Stimulated activated CD4-positive, alpha-beta T cell treated with anti-CD3 and anti-CD28 coated beads, Interleukin-4, amount 100 ng/mL, for 4 hours (primary cell): ENCODE results near the gene PIBF1.
"Not testable (repeated sequence)": the region's sequence is repeated elsewhere in the genome, so short reads cannot be mapped to it uniquely, and the experiment has no call there.

ENCODE experiments used
- DNase-seq, 2 experiments: peaks; one replicate each; pipeline ENCODE4 v3.0.0-alpha.2; 2020

Gene PIBF1

DNA sequence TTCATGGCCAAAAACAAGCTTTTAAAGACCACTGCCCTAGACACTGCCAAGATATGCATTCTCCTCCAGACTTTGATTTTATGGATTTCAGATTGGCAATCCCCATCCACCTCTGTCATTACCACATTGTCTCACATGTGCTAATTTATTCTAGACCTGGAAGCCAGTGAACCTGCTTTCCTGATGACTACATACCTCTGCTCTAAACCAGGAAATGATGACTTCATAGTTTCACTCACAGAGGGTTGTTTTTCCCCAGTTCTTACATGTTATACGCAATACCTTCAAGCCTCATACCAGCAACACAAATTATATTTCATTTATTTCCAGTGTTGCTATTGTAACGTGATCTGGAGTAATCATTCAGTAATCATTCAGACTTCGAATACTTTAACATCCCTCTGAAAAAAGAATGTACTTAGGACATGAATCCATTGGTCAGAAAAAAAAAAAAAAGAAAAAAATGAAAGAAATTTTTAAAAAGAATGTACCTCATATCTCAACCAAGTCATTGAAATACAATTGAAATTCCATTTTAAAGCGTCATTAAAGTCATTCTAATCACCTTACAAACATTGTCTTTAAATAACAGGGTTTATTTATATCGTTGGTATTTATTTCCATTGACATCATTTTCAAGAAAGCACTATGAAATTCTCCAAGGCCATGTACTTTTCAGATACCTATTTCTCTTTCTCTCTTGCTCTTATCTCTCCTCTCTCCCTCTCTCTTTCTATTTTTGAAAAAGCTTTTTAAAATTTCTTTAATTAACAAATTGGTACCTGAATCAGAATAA lies 243.5 kb downstream of the PIBF1 start:
- no peak for DNase-seq

DNA sequence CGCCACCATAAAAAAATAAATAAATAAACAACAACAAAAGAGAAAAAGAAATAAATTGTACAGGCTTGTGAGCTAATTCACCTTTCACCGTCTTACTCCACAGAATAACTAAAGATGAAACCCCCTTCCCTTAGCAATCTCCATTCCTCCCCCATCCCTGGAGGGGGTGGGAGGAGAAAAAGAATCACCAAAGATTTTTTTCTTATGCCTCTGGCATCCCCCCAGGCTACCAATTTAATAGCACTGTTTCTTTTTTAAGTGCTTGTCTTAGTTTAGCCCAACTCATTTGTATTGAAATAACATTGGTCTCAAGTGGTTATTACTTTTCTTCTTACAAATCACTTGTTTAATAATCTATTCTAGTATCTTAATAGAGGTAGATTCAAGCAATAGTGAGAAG lies 253.0 kb downstream of the PIBF1 start:
- DNase-seq, result no peak

DNA sequence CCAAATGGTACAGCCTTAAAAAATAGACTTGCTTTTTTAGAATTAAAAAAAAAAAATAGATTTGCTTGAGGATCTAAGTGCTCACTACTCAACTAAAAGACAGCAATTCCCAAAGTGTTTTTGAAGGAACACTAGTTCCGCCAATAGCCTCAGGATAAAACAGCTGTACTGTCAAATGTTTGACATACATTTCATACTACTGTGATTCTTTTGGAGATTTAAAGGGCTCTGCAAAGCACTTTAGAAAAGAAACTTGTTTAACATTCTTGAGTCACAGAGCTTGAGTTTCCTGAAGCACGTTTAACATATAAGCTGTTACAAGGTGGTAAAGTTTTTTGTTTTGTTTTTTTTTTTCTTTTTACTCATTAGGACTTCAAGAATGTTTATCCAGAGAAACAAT lies 253.7 kb downstream of the PIBF1 start:
- DNase-seq, result no peak

DNA sequence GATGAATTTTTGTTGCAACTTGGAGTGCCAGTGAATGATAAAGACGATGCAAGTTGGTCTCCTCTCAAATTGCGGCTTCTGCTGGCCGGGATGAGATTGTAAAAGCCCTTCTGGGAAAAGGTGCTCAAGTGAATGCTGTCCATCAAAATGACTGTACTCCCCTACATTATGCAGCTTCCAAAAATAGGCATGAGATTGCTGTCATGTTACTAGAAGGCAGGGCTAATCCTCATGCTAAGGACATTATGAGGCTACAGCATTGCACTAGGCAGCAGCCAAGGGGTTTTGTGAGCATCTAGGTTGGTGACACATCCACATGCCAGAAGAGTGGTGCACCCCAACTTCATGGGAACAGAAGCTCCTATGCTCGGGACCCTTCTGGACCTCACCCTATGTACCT lies 254.6 kb downstream of the PIBF1 start:
- no peak for DNase-seq

DNA sequence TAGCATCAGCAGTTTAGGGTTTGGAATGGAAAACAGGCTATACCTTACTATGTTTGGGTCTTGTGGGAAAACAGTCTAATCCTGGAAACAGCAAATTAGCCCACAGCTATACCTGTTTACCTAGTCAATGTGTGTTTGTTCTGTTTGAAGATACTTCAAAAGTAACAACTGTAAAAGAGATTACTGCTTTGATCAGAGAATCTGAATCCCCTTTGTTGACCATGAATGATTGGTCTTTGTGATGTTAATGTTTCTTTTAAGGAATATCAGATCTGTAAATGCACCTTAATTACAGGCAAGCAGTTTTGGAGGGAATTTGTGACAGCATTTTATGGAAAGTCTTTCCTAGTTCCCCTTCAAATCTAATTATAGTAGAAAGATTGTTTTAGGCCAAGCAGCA lies 256.1 kb downstream of the PIBF1 start:
- no peak for DNase-seq

DNA sequence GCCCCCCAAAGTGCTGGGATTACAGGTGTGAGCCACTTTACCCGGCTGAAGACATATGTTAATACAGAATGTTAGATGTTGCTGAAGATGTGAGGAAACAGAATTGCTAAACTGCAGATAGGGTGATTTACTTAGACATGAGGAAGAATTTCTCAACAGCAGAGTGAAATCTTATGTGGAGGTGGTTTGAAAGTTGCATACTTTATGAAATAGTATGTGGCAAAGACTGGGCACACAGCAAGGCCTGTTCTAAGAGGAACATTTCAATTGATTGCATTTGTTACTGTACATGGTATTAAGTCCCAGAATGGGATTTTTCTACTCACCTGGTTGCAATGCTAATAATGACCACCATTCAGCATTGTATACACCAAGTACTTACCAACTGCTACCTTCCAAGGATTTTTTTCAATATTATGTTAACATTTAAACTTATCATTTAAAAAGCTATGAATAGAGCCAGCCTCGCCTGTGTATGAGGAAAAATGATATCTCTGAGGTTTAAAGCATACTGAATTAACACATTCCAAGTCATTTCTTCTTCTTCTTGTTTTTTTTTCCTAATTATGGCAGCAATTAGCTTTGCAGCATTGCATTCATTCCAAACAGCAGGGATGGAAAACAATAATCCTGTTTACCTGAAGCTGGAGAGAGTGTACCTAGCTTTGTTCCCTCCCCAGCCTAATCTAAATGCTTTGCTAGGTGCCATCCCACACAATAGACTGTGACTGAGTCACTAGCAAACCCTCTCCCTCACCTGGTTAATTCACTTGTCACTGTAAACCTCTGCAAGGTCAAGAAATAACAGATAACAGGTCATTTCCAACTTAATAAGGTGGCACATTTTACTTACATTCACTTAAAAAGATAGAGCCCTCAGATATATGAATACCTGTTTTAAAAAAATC lies 257.5 kb downstream of the PIBF1 start:
- no peak for DNase-seq

DNA sequence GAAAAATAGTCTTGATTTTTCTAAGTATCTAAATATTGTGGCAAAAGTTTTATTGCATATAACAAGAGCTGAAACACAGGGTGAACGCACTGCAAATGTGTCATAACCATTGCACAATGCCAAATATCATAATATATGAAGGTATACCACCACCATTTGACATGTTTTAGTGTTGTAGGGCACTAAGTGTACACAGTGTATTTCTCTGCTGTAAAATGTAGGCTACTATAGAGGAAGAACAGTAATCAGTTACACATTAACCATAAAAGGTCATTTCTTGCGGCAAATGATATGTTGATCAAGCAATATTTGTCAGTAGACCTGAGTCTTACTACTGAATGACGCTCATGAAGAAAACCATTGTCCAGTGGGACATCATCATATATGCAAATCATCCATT lies 258.6 kb downstream of the PIBF1 start:
- no peak for DNase-seq

DNA sequence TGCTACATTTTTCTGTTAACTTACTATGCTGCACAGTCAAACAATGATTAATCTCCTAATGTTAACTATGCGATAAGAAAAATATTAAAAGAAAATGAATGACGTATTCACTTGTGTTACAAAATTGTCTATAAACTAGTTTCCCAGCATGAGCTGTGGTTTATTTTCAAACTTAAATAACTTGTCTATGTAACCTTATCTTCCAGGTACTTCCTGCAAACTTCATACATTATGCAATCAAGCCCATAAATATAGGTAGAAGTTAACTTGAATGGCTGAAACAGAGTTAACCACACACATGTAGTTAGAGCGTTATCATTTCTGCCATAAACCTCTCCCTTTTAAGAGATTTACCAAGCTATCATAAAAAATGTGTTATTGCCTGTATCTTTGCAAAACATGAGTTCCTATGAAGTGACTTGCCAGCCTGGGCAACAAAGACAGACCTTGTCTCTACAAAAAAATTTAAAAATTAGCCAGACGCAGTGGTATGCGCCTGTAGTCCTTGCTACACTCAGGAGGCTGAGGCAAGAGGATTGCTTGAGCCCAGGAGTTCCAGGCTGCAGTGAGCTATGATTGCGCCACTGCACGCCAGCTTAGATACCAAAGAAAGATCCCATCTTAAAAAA lies 259.1 kb downstream of the PIBF1 start:
- DNase-seq, result no peak

DNA sequence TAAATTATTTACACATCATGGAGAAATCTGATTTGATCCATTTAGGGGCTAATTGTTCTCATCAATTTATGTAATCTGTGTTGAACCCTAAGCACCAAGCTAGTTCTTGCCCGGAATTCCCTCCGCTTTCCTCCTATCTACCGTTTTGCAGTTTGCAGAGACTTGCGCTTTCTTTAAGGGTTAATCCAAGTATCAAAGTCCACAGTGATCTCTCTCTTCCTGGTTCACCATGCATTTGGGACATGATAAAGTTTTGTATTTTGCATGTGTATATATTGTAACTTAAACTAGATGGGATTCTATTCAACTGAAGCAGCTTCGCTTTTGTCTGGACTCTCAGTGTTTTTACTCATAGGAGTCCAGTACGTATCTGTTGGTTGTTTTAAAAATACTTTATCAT lies 263.1 kb downstream of the PIBF1 start:
- no peak for DNase-seq

DNA sequence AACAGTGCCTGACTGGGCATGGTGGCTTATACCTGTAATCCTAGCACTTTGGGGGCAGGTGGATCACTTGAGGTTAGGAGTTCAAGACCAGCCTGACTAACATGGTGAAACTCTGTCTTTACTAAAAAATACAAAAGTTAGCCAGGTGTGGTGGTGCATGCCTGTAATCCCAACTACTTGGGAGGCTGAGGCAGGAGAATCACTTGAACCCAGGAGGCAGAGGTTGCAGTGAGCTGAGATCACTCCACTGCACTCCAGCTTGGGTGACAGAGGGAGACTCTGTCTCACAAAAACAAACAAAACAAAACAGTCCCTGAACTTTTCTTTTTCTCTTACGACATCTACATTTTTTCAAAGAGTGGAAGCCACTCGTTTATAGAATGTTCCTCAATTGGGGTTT lies 266.7 kb downstream of the PIBF1 start:
- not testable (repeated sequence) for DNase-seq

DNA sequence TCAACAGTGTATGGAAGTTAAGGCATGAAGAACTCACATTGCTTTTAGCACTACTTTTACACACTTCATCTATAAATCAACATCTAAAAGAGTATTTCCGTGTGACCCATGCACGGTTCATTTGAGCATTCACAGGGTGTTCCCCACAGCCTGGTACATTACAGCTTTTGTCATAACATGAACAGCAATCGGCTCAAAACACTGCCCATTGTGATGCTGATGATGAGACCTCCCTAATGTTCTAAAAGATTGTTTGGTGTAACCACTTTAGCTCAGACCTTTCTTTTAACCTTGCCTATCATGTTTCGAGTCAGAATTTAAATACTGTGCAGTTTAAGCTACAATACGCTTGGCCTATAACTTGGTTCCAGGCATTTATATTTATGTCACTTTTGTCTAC lies 272.8 kb downstream of the PIBF1 start:
- DNase-seq, result no peak

DNA sequence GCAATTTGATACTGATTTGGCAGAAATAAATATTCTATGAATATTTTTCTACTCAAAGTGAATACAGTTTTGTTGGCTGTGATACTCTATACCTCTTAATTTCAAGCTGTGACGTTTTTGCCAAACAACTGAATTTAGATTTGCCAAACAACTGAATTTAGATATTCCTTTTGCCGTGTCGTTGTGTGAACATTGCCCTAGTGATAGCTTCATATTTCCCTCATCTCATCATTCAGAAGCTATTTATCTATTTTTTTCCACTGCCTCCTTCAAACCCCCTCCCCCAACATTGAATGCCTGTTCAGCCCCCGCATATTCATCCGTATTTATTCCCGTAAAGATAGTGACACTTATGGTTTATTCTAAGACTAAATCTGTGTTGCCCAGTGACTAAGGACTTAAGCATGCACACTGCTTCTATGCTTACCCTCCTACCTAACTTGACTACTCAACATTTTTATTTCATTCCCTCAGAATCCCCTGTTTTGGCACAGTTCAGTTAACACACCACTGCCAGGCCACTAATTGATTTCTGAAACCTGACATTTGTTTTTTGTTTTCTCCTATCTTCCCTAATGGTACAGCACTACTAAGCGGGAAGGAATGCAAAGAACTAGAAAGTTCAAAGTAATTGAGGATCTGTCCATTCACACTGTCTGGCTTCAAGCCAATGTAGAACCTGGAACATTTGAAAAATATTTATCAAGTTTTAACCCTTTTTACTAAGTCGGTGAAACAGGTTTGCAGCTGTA lies 274.1 kb downstream of the PIBF1 start:
- no peak for DNase-seq

DNA sequence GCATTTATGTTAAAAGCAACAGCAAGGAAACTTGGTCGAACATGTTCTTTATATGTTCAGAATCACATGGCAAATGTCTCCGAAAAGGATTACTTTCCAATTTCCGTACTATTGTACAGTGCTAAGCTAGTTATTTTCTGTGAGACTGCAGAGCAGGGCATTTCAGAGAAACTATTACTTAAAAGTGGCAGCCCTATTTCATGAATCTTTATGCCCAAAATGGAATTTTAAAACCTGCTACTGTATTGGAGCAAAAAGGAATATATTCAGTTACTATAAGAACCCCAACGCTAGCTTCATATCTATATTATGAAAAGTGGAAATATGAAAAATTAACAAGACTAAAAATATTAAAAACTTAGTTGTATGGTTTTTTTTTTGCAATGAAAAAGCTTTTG lies 274.6 kb downstream of the PIBF1 start:
- DNase-seq, result no peak

DNA sequence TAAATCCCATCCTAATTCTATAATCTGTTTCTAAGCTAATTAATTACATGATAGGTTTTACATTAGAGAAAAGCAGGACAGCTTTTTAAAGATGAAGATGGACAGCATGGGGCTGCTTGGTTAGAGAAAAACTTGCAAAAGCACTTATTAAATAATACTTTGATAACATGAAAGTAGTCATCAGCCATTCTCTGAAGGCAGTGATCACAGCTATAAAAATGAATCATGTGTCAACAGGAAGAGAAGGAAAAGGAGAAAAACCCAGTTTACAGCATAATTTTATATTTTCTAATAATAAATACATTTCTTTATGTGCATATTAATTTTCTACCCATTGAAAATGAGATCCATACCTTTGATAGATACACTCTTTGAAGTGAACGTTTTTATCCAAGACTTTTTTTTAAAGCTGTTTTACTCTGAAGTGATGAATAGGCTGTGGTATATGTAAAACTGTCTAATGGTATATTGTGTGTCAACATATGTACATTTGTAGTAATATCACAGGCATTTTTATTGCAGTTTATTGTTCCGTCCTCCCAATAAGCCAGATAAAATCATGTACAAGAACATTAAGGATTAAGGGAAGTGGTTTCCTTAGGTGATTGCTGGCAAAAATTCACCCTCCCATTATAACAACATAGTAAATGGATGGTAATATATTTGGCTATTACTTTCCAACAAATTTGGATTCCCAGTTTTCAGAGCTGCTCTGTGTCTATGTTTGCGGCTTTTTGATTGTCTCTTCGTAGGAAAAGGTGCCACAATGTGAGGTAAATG lies 275.5 kb downstream of the PIBF1 start:
- DNase-seq, result no peak

DNA sequence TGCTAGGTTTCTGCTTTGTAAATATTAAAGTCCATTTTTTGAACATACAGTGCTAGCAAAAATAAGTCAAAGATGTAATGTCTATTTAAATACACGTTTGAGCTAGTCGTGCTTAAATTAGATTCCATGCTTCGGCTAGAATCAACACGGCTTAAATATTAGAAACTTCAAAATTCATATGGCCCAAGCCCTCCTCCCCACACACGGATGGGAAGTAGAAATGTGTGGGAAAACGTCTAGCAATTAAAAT lies 276.1 kb downstream of the PIBF1 start:
- DNase-seq, result no peak

DNA sequence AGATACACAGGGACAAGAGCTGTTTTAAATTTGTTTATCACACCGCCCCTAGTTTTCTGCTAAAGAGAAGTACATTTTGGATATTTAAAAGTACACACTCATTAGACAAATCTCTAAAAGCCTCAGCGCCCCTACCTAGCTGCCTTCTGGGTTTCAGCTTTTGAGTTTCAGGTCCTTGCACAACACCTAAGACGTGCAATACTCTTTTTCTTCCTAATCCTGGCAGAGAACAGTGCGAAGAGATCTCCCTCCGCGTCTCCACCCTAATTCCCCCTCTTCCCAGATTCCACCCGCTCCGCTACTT lies 276.5 kb downstream of the PIBF1 start:
- no peak for DNase-seq

DNA sequence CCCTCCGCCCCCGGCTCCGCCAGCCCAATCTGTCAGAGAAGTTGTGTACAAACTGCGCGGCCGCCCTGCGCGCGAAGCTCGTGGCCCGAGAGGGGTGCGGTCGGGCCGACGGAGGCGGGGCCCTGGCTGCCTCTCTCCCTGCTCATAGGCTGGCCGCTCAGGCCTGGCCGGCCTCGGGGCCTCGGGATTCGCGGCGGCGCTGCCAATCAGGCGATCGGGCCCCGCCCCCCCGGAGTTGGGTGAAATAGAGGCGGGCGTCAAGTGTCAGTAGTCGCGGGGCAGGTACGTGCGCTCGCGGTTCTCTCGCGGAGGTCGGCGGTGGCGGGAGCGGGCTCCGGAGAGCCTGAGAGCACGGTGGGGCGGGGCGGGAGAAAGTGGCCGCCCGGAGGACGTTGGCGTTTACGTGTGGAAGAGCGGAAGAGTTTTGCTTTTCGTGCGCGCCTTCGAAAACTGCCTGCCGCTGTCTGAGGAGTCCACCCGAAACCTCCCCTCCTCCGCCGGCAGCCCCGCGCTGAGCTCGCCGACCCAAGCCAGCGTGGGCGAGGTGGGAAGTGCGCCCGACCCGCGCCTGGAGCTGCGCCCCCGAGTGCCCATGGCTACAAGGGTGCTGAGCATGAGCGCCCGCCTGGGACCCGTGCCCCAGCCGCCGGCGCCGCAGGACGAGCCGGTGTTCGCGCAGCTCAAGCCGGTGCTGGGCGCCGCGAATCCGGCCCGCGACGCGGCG lies 277.0 kb downstream of the PIBF1 start, which contains the start of gene KLF5:
Gene KLF5 (plus strand): TSS at position 270 of the 724 bp plus-strand sequence. CDS start 323 bp downstream, at position 593.
- peak; percentile 95 to 96 for DNase-seq

DNA sequence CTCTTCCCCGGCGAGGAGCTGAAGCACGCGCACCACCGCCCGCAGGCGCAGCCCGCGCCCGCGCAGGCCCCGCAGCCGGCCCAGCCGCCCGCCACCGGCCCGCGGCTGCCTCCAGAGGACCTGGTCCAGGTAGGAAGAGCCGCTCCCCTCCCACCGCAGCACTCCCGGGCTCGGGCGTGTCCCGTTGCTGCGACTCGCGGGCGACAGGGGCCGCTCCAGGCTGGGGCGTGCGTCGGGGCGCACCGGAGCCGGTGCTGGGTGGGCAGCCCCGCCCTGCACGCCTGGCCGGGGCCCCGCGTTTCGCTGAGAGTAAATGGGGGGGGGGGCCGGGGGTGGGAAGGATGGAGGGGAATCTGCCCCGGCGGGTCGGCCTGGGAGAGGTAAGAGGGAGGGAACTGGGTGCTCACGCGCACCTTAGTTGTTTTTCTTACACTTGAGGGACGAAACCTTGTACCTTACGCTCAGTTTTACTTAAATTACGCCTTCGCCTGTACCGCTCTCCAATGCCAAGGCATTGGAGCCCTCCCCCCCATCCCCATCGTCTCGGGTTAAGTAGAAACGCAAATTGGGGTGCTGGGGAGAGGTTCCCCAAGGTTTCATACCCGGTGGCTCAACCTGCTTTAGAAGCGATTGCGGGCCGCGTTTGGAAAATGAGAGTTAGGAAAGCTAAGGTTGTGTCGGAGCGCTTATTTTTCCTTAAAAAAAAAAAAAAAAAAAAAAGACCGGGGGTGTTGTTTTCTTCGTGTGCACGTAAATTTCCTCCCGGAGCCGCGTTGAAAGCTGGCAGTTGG lies 277.7 kb downstream of the PIBF1 start:
- peak; percentile 35 to 38 for DNase-seq

DNA sequence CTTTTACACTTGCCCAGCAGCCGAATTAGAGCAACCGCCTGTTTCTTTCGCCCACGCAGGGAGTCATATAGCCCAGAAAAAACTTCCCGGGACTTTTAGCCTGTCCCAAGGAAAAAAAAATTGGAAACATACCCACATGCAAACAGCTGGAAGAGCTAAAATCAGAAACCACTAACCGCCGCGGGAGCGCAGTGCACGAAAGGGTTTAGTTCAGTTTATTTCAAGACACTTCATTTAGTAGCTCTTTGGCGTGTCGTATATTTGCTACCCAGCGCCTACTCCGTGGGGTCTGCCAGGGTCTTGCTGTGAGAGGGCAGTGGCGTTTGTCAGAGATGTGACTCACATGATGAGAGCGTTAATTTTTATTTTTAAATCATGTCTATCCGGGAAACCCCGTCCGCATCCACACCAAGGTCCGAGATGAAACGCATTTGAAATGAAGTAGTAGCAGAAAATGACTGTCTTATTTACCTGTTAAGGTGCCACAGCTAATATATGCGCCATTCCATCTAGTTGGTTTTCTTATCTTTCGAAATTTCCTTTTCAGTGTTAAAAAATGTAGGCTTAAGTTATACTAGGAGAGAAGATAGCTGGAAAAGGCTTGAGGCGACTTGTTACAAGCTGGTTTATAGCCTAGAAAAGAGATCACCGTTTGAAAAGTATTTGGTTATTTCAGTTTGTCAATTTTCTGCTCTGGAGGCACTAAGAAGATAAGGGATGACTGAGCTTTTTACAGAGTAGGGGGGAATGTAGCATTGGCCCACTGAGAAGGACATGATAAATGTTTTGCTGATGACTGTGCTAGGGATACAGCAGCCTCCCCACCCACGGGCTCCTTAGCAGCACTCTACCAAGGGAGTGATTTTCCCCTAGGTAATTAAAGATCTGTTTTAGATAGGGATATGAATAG lies 278.6 kb downstream of the PIBF1 start:
- no peak for DNase-seq

DNA sequence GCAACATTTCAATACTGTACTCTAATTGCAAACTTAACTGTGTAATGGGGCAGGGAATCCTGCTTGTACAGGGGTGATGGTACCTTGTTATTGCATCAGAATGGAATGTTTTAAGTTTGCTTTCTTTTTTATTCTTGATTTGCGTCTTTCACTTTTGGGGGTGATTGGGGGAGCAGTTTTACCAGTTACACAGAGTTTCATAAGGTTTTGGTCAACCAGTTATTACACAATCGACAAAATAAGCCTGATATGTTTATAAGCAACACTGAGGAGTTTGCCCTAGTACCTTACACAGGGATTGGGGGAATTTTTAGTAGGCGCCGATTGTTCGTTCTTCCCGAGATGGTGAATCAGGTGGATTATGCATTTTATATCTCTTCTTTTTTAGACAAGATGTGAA lies 279.5 kb downstream of the PIBF1 start:
- no peak for DNase-seq
